CD4-positive, alpha-beta T cell treated with Interleukin-4 for 1 hour (primary cell): Measurements from ENCODE around the gene DISP1.

Source experiments
- DNase-seq, 2 donors: peaks; one replicate each; pipeline ENCODE4 v3.0.0-alpha.2; 2020 to 2022

Gene DISP1

GRCh38 chr1:222814536-222815439 lies at the start of gene DISP1:
DISP1 (plus strand) TSS chr1:222815039; CDS start chr1:222942824, 127,785 bp downstream.
- peak; percentile 72 to 73 for DNase-seq

GRCh38 chr1:222767152-222767571 lies 47.7 kb upstream of the DISP1 start:
- no peak for DNase-seq

GRCh38 chr1:222768592-222768991 lies 46.2 kb upstream of the DISP1 start:
- DNase-seq, result no peak

- no peak for DNase-seq
Observed at GRCh38 chr1:222769181-222769580, 45.7 kb upstream of the DISP1 start.

GRCh38 chr1:222769971-222770620 lies 44.7 kb upstream of the DISP1 start:
- DNase-seq, result no peak

GRCh38 chr1:222772996-222773379 lies 41.9 kb upstream of the DISP1 start:
- peak; percentile 5 to 59 for DNase-seq

GRCh38 chr1:222777463-222777862 lies 37.4 kb upstream of the DISP1 start:
- DNase-seq, result no peak

GRCh38 chr1:222777977-222778376 lies 36.9 kb upstream of the DISP1 start:
- no peak for DNase-seq

- no peak for DNase-seq
Observed at GRCh38 chr1:222781251-222781650, 33.6 kb upstream of the DISP1 start.

- DNase-seq, result no peak
Observed at GRCh38 chr1:222783051-222783450, 31.8 kb upstream of the DISP1 start.

GRCh38 chr1:222784371-222784770 lies 30.5 kb upstream of the DISP1 start:
- no peak for DNase-seq

- no peak for DNase-seq
Observed at GRCh38 chr1:222784916-222785315, 29.9 kb upstream of the DISP1 start.

GRCh38 chr1:222785529-222785928 lies 29.3 kb upstream of the DISP1 start:
- no peak for DNase-seq

- no peak for DNase-seq
Observed at GRCh38 chr1:222786121-222786520, 28.7 kb upstream of the DISP1 start.

- DNase-seq, result no peak
Observed at GRCh38 chr1:222787729-222788128, 27.1 kb upstream of the DISP1 start.

GRCh38 chr1:222788402-222789156 lies 26.3 kb upstream of the DISP1 start:
- no peak for DNase-seq

GRCh38 chr1:222790115-222790514 lies 24.7 kb upstream of the DISP1 start:
- no peak for DNase-seq

GRCh38 chr1:222790520-222790919 lies 24.3 kb upstream of the DISP1 start:
- DNase-seq, result no peak

- DNase-seq, result no peak
Observed at GRCh38 chr1:222791006-222791710, 23.7 kb upstream of the DISP1 start.

- DNase-seq, result peak in 1 of 2 donors; percentile 34
Observed at GRCh38 chr1:222792744-222793143, 22.1 kb upstream of the DISP1 start.

- no peak for DNase-seq
Observed at GRCh38 chr1:222794656-222795474, 20.0 kb upstream of the DISP1 start.

GRCh38 chr1:222798116-222798515 lies 16.7 kb upstream of the DISP1 start:
- DNase-seq, result no peak
